Choroid plexus epithelial cell (primary cell): ENCODE measurements around the gene RAB35.

Source experiments
- DNase-seq: peaks from one replicate; pipeline ENCODE4 v3.0.0-alpha.2; 2010; ENCODE audit warnings: low read depth
- H3K4me3 ChIP-seq: 2 replicates; pipeline ENCODE4 v1.5.1; 2011; ENCODE audit warnings: low read depth, mild to moderate bottlenecking, control low read depth, low read length, moderate library complexity
- CTCF ChIP-seq: conservative IDR thresholded peaks from 2 replicates; pipeline ENCODE4 v1.5.1; 2011; ENCODE audit warnings: low read depth, mild to moderate bottlenecking, control low read depth, inconsistent platforms, low read length, moderate library complexity

The RAB35 gene

GRCh38 chr12:120069278-120069677 is 47.3 kb downstream of the RAB35 start:
- TF ChIP-seq CTCF, result no peak
- H3K4me3 ChIP-seq, result no peak overlapping the region
- no peak for DNase-seq

GRCh38 chr12:120067901-120068300 is 48.7 kb downstream of the RAB35 start:
- DNase-seq, result no peak
- H3K4me3 ChIP-seq, result no peak overlapping the region
- no peak for TF ChIP-seq CTCF

DNA sequence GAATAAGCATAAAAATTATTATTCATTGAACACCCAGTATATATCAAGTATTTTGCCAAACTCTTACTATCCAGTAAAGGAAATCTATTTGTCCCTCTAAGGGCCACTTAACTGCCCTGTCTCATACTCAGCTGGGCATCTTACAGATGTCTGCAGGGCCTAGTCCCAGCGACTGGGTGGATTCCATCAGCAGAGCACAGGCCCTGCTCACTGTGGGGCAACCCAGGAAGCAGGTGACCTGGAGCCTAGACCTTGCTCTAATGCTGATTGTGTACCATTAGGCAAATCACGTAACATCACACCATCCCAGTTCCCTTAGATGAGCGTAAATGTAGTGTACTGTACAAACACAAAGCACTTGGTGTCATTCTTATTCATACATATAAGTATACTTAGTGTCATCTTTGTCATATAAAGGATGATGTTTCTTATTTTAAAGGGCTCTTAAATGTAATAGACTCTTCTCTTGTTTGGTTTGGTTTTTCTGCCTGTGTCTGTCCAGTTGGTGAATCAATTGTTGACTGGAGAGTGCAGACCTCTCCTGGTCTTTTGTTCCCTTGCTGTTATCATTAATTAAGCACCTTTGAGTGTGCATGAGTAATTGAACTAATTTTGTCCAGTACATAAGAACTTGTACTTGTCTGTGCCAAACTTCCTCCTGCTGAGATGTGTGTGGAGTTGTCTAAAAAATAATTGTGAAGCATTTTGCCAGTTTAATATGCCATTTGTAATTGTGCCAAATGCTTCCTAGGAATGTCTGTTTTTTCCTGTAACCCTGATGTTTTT is 49.3 kb downstream of the RAB35 start:
- no peak for TF ChIP-seq CTCF
- DNase-seq, result no peak
- H3K4me3 ChIP-seq, result no peak overlapping the region

- no peak for TF ChIP-seq CTCF
- H3K4me3 ChIP-seq, result no peak overlapping the region
- DNase-seq, result no peak
Measured at GRCh38 chr12:120066341-120066740, 50.2 kb downstream of the RAB35 start.

- TF ChIP-seq CTCF, result no peak
- no peak for DNase-seq
- no peak overlapping the region for H3K4me3 ChIP-seq
Measured at GRCh38 chr12:120065472-120065871, 51.1 kb downstream of the RAB35 start.

- DNase-seq, result no peak
- no peak for TF ChIP-seq CTCF
- no peak overlapping the region for H3K4me3 ChIP-seq
Measured at GRCh38 chr12:120064054-120064940, 52.3 kb downstream of the RAB35 start.
